ENCODE measurements around the gene NR3C2.

GRCh38 chr4:148118179-148118578, 324.0 kb downstream of the NR3C2 start:
- TF ChIP-seq CTCF (IDR thresholded peaks at IDR 0.05; ENCODE audit: borderline replicate concordance, extremely low read depth, low read length, poor library complexity, severe bottlenecking) (no peak), EZH2 (IDR thresholded peaks at IDR 0.05; ENCODE audit: borderline replicate concordance, low read depth, low read length, severe bottlenecking) (no peak)
